HG03196 (cell line): Measurements from ENCODE around the gene PLEKHA5.

Experiments
- ATAC-seq: cut with Tn5 transposase; IDR thresholded peaks from one replicate; pipeline ENCODE4 v1.9.1; 2021; ENCODE audit not compliant: unreplicated experiment

Gene PLEKHA5

GRCh38 chr12:19200261-19200660, 70.7 kb downstream of the PLEKHA5 start:
- no peak for ATAC-seq

- no peak for ATAC-seq
Measured at GRCh38 chr12:19201661-19202060, 72.1 kb downstream of the PLEKHA5 start.

GRCh38 chr12:19203013-19203412, 73.5 kb downstream of the PLEKHA5 start:
- no peak for ATAC-seq

- no peak for ATAC-seq
Measured at GRCh38 chr12:19203539-19204506, 74.3 kb downstream of the PLEKHA5 start.

GRCh38 chr12:19205120-19205519, 75.6 kb downstream of the PLEKHA5 start:
- ATAC-seq, result no peak

- ATAC-seq, result no peak
Measured at GRCh38 chr12:19206493-19207077, 77.1 kb downstream of the PLEKHA5 start.

- ATAC-seq, result no peak
Measured at GRCh38 chr12:19208456-19208855, 78.9 kb downstream of the PLEKHA5 start.

GRCh38 chr12:19209661-19210060, 80.1 kb downstream of the PLEKHA5 start:
- no peak for ATAC-seq

- no peak for ATAC-seq
Measured at GRCh38 chr12:19211802-19212201, 82.3 kb downstream of the PLEKHA5 start.

GRCh38 chr12:19212245-19212644, 82.7 kb downstream of the PLEKHA5 start:
- ATAC-seq, result no peak

- no peak for ATAC-seq
Measured at GRCh38 chr12:19214020-19214419, 84.5 kb downstream of the PLEKHA5 start.

- no peak for ATAC-seq
Measured at GRCh38 chr12:19215115-19215514, 85.6 kb downstream of the PLEKHA5 start.

- ATAC-seq, result no peak
Measured at GRCh38 chr12:19217446-19217845, 87.9 kb downstream of the PLEKHA5 start.

- ATAC-seq, result no peak
Measured at GRCh38 chr12:19220205-19220604, 90.7 kb downstream of the PLEKHA5 start.

GRCh38 chr12:19220852-19221466, 91.4 kb downstream of the PLEKHA5 start:
- no peak for ATAC-seq

- ATAC-seq, result no peak
Measured at GRCh38 chr12:19222558-19222957, 93.0 kb downstream of the PLEKHA5 start.

- ATAC-seq, result no peak
Measured at GRCh38 chr12:19223018-19223417, 93.5 kb downstream of the PLEKHA5 start.

GRCh38 chr12:19223695-19224094, 94.2 kb downstream of the PLEKHA5 start:
- no peak for ATAC-seq

GRCh38 chr12:19224746-19225145, 95.2 kb downstream of the PLEKHA5 start:
- no peak for ATAC-seq

- no peak for ATAC-seq
Measured at GRCh38 chr12:19227190-19227879, 97.8 kb downstream of the PLEKHA5 start.

- no peak for ATAC-seq
Measured at GRCh38 chr12:19227880-19228210, 98.3 kb downstream of the PLEKHA5 start.
